Karpas-422 (cell line): ENCODE data around the gene ADARB2. TPM values are rescaled to one million over a fixed set of nuclear protein-coding genes. Genes with fewer than 3 reads are reported as not detected.
"Not testable (repeated sequence)": the region's sequence is repeated elsewhere in the genome, so short reads cannot be mapped to it uniquely, and the experiment has no call there.

Source experiments
- DNase-seq: peaks from one replicate; pipeline ENCODE4 v3.0.0-alpha.2; 2015
- H2AFZ ChIP-seq: fragments of 200-600 bp; sonication (generic); 2 replicates; pipeline ENCODE4 v1.6.1; 2014; ENCODE audit warnings: antibody characterized with exemption, low read length, mixed read lengths
- H3K27ac ChIP-seq: fragments of 200-600 bp; sonication (generic); 2 replicates; pipeline ENCODE4 v1.5.1; 2014; ENCODE audit warnings: mild to moderate bottlenecking, low read length, moderate library complexity
- H3K27me3 ChIP-seq: fragments of 200-600 bp; sonication (generic); 2 replicates; pipeline ENCODE4 v1.6.1; 2014; ENCODE audit warnings: low read length, mixed read lengths
- H3K36me3 ChIP-seq: fragments of 200-600 bp; sonication (generic); 2 replicates; pipeline ENCODE4 v1.6.1; 2014; ENCODE audit warnings: low read length, mixed read lengths; ENCODE audit not compliant: insufficient read depth
- H3K4me1 ChIP-seq: fragments of 200-600 bp; sonication (generic); 2 replicates; pipeline ENCODE4 v1.6.1; 2014; ENCODE audit warnings: mild to moderate bottlenecking, low read length, mixed read lengths
- H3K4me2 ChIP-seq: fragments of 200-600 bp; sonication (generic); 2 replicates; pipeline ENCODE4 v1.6.1; 2014; ENCODE audit warnings: low read length, low read depth, mild to moderate bottlenecking; ENCODE audit not compliant: poor library complexity, severe bottlenecking
- H3K4me3 ChIP-seq: fragments of 200-600 bp; sonication (generic); 2 replicates; pipeline ENCODE4 v1.5.1; 2014; ENCODE audit warnings: mild to moderate bottlenecking, antibody characterized with exemption, low read length, mixed read lengths
- H3K79me2 ChIP-seq: fragments of 200-600 bp; sonication (generic); 2 replicates; pipeline ENCODE4 v1.6.1; 2014; ENCODE audit warnings: mild to moderate bottlenecking, low read length, mixed read lengths
- H3K9ac ChIP-seq: fragments of 200-600 bp; sonication (generic); 2 replicates; pipeline ENCODE4 v1.6.0; 2014; ENCODE audit warnings: low read length
- H3K9me2 ChIP-seq: fragments of 200-600 bp; sonication (generic), shearing (Covaris generic); replicated peaks from 2 replicates; pipeline ENCODE4 v1.6.0; 2014; ENCODE audit warnings: mild to moderate bottlenecking, low read length, moderate library complexity; ENCODE audit not compliant: insufficient read depth
- H3K9me3 ChIP-seq: fragments of 300-700, 200-600 bp; sonication (generic); 2 replicates; pipeline ENCODE4 v1.6.1; 2014; ENCODE audit warnings: low read length, mixed read lengths
- H4K20me1 ChIP-seq: fragments of 200-600 bp; sonication (generic); 2 replicates; pipeline ENCODE4 v1.6.1; 2014; ENCODE audit warnings: mild to moderate bottlenecking, antibody characterized with exemption, low read length, low read depth; ENCODE audit not compliant: insufficient read depth
- total RNA-seq: library from RNA; depleted of rRNA; stranded (reverse); fragments of >200 nt; shearing (Covaris generic); gene quantifications from 2 replicates; pipeline ENCODE4 v1.2.3, GENCODE V29; 2014; ENCODE audit warnings: low replicate concordance

ADARB2 gene
- total RNA-seq, 1 experiment from 2014 or later, result not detected

DNA sequence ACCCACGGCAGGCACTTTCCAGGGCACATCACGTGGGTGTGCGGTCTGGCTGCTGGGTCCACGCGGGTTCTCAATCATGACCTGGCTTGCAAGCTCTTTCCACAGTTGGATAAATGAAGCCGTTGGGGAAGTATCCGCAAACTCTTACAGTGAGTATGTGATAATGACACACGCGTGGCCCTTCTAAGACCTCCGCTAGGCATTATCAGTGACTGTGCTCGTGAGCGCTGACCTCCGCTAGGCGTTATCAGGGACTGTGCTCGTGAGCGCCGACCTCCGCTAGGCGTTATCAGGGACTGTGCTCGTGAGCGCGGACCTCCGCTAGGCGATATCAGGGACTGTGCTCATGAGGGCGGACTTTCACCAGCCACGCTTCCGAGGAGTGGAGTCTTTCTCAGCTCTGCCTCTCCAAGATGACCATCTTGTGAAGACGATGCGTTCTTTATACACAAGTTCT lies 574.1 kb downstream of the ADARB2 start:
- Histone ChIP-seq H3K9me3 (no peaks in the 10 kb centered on the region), H3K27me3 (no peaks in the 10 kb centered on the region), H3K36me3 (no peaks in the 10 kb centered on the region), H4K20me1 (no peaks in the 10 kb centered on the region), H3K4me3 (no peak overlapping the region), H3K79me2 (no peaks in the 10 kb centered on the region), H3K9me2 (no peaks in the 10 kb centered on the region), H3K4me2 (no peak overlapping the region), H2AFZ (no peak overlapping the region), H3K4me1 (peaks cover 12% of the 10 kb centered on the region), H3K27ac (no peak overlapping the region), H3K9ac (no peak overlapping the region)
- no peak for DNase-seq

DNA sequence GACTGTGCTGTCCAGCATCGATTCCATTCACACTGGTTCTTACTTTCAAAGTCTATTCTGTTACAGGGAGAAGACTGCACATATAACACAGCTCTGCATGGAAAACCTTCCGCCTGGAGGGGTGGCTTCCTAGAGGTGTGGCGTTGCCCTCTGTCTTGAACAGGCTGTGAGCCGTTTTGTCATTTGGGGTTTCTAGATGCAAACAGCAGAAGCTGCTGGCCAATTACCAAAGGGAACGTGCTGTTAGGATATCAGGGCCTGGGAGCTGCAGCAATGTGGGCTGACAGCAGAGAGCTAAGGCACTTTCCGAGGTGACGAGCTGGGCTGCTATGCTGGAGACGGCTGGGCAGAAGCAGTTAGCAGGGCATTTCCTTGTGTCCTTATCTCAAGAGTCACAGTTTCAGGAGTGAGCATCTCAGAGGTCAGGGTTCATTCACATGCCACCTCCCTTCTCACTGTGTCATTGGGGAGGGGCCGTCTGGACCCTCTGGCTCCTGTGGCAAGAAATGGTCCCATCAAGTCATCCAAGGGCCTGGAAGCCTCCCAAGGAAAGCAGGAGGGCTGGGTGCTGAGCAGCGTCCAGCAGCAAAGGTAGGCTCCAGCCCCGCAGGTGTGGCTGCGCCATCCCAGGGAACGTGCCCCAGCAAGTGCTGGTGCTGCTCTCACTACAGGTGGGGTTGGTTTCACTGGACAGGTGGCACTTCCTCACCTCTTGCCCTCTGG lies 574.7 kb downstream of the ADARB2 start:
- Histone ChIP-seq H3K9ac (no peak overlapping the region), H3K36me3 (no peaks in the 10 kb centered on the region), H3K4me2 (no peak overlapping the region), H2AFZ (no peak overlapping the region), H3K4me3 (no peak overlapping the region), H3K27ac (no peak overlapping the region), H3K9me3 (no peaks in the 10 kb centered on the region), H3K79me2 (no peaks in the 10 kb centered on the region), H4K20me1 (no peaks in the 10 kb centered on the region), H3K9me2 (no peaks in the 10 kb centered on the region), H3K4me1 (peaks cover 12% of the 10 kb centered on the region), H3K27me3 (no peaks in the 10 kb centered on the region)
- DNase-seq, result no peak

DNA sequence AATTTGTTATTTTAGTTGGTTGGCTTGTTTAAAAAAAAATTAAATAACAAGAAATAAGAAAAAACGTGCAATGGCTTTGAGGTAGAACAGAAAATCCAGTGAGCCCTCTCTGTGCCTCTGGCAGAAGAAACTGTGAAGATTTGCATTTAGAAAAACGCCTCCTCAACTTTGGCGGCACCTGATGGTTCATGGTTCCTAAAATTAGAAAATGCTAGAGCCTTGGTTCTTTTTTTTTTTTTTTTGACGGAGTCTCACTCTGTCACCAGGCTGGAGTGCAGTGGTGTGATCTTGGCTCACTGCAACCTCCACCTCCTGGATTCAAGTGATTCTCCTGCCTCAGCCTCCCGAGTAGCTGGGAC lies 576.0 kb downstream of the ADARB2 start:
- H4K20me1 ChIP-seq, H3K36me3 ChIP-seq, H3K9ac ChIP-seq, H3K4me3 ChIP-seq, H3K9me3 ChIP-seq, H2AFZ ChIP-seq, H3K27me3 ChIP-seq, H3K79me2 ChIP-seq, H3K9me2 ChIP-seq, H3K27ac ChIP-seq: not testable (repeated sequence)
- DNase-seq, result peak; percentile 62
- Histone ChIP-seq H3K4me1 (peaks cover 12% of the 10 kb centered on the region), H3K4me2 (peak overlapping the region; percentile 11)

DNA sequence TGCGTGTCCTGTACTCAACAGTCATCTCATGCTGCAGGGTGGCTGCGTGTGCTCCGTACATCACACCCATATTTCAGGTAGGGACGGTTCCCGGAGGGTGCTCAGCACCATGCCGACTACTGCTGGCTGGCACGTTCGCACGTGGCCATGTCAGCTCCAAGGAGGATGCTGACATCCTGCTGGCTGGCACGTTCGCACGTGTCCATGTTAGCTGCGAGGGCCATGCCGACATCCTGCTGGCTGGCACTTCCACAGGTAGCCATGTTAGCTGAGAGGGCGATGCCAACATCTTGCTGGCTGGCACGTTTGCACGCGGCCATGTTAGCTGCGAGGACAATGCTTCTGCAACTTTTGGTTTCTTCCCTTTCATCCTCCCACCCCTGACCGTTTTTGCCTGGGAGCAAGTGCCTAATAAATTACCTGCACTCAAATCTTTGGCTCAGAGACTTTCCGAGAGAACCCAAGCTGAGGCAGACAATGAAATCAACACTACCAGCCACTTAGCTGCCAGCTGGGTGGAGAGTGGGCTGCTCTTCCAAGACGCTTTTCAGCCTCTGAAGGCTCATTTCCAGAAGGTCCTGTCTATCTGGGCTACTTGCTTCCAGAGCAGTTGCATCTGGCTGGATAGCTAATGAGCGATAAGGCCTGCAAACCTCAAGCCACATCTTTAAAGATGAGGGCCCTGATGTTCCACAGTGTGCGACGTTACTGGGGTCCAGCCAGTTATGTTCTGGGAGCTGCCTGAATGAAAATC lies 576.6 kb downstream of the ADARB2 start:
- Histone ChIP-seq H3K4me1 (peaks cover 12% of the 10 kb centered on the region), H3K9me3 (no peaks in the 10 kb centered on the region), H3K27ac (no peak overlapping the region), H3K4me2 (peak overlapping the region; percentile 11), H3K79me2 (no peaks in the 10 kb centered on the region), H3K27me3 (no peaks in the 10 kb centered on the region), H2AFZ (no peak overlapping the region), H3K9me2 (no peaks in the 10 kb centered on the region), H3K9ac (no peak overlapping the region), H3K36me3 (no peaks in the 10 kb centered on the region), H4K20me1 (no peaks in the 10 kb centered on the region), H3K4me3 (no peak overlapping the region)
- no peak for DNase-seq

DNA sequence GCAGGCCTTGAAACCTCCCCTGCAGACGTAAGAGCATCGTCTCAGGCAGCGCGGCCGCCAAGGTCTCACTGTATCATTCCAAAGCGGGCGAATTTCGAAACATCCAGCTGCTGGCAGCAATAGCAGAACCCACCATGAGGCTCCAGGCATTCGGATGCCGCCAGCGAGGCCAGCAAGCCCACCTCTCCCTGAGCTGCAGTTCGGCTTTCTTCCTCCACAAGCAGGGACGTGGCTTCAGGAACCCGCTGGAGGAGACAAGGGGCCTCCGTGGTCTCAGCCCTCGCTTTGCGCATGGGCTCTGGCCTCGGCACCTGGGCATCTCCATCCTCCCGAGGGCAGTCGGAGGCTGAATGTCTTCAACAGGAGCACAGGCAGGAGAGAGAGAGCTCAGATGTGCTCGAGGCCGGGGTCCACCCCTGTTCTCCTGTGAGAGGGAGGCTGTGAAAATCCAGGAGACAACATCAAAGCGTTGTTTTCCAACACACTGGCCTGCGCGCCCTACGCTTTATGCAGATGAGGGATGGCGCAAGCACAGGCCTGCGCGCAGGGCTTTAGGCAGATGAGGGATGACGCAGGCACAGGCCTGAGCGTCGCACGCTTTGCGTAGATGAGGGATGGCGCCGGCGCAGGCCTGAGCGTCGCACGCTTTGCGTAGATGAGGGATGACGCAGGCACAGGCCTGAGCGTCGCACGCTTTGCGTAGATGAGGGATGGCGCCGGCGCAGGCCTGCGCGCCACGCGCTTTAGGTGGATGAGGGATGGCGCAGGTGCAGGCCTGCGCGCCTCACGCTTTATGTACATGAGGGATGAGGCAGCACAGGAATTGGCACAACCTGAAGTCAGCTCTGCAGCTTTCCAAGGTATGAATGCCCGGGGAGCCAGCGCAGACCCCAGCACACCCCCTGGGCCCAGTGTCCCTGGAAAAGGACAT lies 577.9 kb downstream of the ADARB2 start:
- Histone ChIP-seq H3K4me2 (no peak overlapping the region), H3K27me3 (no peaks in the 10 kb centered on the region), H3K4me1 (peaks cover 12% of the 10 kb centered on the region), H3K79me2 (no peaks in the 10 kb centered on the region), H3K4me3 (no peak overlapping the region), H3K9ac (no peak overlapping the region), H4K20me1 (no peaks in the 10 kb centered on the region), H3K27ac (no peak overlapping the region), H3K9me3 (no peaks in the 10 kb centered on the region), H2AFZ (no peak overlapping the region), H3K9me2 (no peaks in the 10 kb centered on the region), H3K36me3 (no peaks in the 10 kb centered on the region)
- no peak for DNase-seq

DNA sequence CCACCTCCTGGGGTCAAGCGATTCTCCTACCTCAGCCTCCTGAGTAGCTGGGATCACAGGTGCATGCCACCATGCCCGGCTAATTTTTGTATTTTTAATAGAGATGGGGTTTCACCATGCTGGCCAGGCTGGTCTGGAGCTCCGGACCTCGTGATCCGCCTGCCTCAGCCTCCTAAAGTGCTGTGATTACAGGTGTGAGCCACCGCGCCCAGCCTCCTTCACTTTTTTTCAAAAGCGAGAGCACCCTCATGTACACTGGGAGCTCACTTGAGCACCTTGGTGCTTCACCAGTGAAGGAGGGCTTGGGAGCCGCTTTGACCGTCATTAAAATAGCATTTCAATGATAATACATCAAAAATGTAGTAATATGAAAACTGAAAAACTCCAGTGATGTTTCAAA lies 578.8 kb downstream of the ADARB2 start:
- not testable (repeated sequence) for H3K9me2 ChIP-seq, H3K36me3 ChIP-seq, H3K4me2 ChIP-seq, H3K79me2 ChIP-seq, H3K9ac ChIP-seq, H3K4me3 ChIP-seq, H2AFZ ChIP-seq, H3K9me3 ChIP-seq, DNase-seq, H3K27ac ChIP-seq, H3K27me3 ChIP-seq, H4K20me1 ChIP-seq
- H3K4me1 ChIP-seq, result peaks cover 12% of the 10 kb centered on the region

DNA sequence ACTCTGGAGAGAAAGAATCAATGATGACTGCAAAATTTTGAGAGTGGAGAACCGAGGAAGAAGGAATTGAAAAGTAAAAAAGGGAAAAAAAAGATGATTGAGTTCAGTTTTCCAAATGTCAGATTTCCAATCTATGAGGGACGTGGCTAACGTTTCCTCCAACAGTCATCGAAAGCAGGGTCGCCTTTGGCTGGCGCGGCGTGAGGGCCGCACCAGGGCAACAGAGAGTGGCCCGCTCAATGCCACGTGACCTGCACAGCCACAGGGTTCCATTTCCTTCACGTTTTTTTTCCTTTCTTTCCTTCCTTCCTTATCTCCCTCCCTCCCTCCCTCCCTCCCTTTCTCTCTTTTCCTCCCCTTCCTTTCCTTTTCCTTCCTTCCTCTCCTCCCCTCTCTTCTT lies 579.3 kb downstream of the ADARB2 start:
- Histone ChIP-seq H3K27ac (no peak overlapping the region), H4K20me1 (no peaks in the 10 kb centered on the region), H2AFZ (no peak overlapping the region), H3K4me3 (no peak overlapping the region), H3K4me2 (no peak overlapping the region), H3K9ac (no peak overlapping the region), H3K36me3 (no peaks in the 10 kb centered on the region), H3K27me3 (no peaks in the 10 kb centered on the region), H3K4me1 (peaks cover 12% of the 10 kb centered on the region), H3K79me2 (no peaks in the 10 kb centered on the region), H3K9me2 (no peaks in the 10 kb centered on the region), H3K9me3 (no peaks in the 10 kb centered on the region)
- DNase-seq, result no peak

DNA sequence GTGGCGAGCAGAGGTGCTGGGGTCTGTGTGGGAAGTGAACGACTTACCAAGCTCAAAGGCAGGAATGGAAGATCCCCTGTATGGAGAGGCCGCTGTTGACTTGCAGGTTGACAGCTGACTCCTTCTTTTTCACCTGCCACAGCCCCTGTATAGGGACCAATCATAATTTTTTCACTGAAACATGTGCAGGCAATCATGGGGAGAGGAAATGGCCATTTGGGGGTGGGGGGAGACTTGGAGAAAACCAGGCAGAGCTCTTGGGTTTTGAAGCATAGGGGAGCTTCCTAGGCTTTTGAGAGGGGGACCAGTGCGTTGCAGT lies 579.8 kb downstream of the ADARB2 start:
- H3K4me1 ChIP-seq, result peaks cover 12% of the 10 kb centered on the region
- no peak overlapping the region for H3K4me3 ChIP-seq
- H3K79me2 ChIP-seq, result no peaks in the 10 kb centered on the region
- H3K36me3 ChIP-seq, result no peaks in the 10 kb centered on the region
- DNase-seq, result no peak
- no peaks in the 10 kb centered on the region for H3K9me2 ChIP-seq
- H2AFZ ChIP-seq, result no peak overlapping the region
- H3K4me2 ChIP-seq, result no peak overlapping the region
- no peak overlapping the region for H3K9ac ChIP-seq
- no peaks in the 10 kb centered on the region for H3K9me3 ChIP-seq
- no peaks in the 10 kb centered on the region for H3K27me3 ChIP-seq
- no peaks in the 10 kb centered on the region for H4K20me1 ChIP-seq
- H3K27ac ChIP-seq, result no peak overlapping the region
